ENCODE results near the gene DAB1. TPM values are rescaled to one million over a fixed set of nuclear protein-coding genes. Genes with fewer than 3 reads are reported as not detected.

Gene DAB1
- total RNA-seq, 2 donors from 2014 or later, result 8.7 to 13.6 TPM

GRCh38 chr1:57058652-57059501 lies 365.0 kb downstream of the DAB1 start:
- Mint-ChIP-seq H3K27ac (peak overlapping the region; percentile 80), H3K4me1 (peaks cover 9% of the 10 kb centered on the region), H3K36me3 (ENCODE audit: low read depth) (peaks cover 4% of the 10 kb centered on the region), H3K27me3 (no peaks in the 10 kb centered on the region), H3K4me3 (peak overlapping the region; percentile 49)
- no peak for DNase-seq
- no peaks in the 10 kb centered on the region for H3K9me3 ChIP-seq (ENCODE audit: control insufficient read depth, low read length, poor library complexity, severe bottlenecking)
- ATAC-seq, result peak; percentile 39

DNA sequence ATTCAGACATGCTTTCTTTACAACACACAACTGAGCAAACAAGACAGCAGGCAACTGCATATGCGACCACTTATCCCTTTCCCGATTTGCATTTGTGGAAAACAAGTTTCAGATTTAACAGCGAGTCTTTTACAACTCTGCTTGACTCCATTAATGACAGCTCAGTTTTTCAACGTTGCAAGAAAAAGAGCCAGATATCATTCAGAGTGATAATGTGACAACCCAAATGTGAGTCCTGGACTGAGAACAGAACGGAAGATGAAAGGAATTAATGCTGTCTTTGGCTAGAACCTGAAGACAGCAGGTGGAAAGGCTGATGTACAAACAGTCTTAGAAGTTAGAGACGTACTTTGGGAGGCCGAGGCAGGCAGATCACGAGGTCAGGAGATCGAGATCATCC lies 375.0 kb downstream of the DAB1 start:
- Mint-ChIP-seq H3K36me3 (ENCODE audit: low read depth) (peaks cover 6% of the 10 kb centered on the region), H3K4me3 (no peak overlapping the region), H3K27me3 (no peaks in the 10 kb centered on the region), H3K4me1 (no peaks in the 10 kb centered on the region), H3K27ac (no peak overlapping the region)
- ATAC-seq, result no peak
- DNase-seq, result no peak
- H3K9me3 ChIP-seq (ENCODE audit: control insufficient read depth, low read length, poor library complexity, severe bottlenecking), result no peaks in the 10 kb centered on the region

GRCh38 chr1:57046462-57046861 lies 377.4 kb downstream of the DAB1 start:
- DNase-seq (no peak), ATAC-seq (no peak)
- peaks cover 3% of the 10 kb centered on the region for H3K36me3 Mint-ChIP-seq (ENCODE audit: low read depth)
- no peaks in the 10 kb centered on the region for H3K27me3 Mint-ChIP-seq
- H3K9me3 ChIP-seq (ENCODE audit: control insufficient read depth, low read length, poor library complexity, severe bottlenecking), result no peaks in the 10 kb centered on the region
- H3K4me3 Mint-ChIP-seq, result no peak overlapping the region
- no peak overlapping the region for H3K27ac Mint-ChIP-seq
- H3K4me1 Mint-ChIP-seq, result no peaks in the 10 kb centered on the region

DNA sequence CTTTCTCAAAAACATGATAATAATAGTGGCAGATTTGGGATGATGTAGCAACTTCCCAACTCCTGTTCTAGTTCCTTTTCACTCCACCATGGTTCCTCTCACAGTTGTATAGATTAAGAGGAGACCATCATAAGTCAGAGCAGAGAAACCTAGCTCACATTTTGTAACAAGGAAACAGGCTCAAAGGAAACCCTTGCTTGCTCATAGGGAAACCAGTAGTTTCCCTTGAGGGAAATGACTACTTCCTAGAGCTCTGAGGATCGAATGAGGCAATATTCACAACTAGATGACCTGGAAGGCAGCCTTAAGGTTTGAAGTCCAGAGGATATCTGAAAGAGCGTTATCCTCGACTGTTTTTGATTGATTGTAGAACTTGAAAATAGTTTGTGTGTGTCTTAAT lies 382.0 kb downstream of the DAB1 start:
- ATAC-seq, result no peak
- Mint-ChIP-seq H3K4me1 (no peaks in the 10 kb centered on the region), H3K36me3 (ENCODE audit: low read depth) (peaks cover 2% of the 10 kb centered on the region), H3K27ac (no peak overlapping the region), H3K27me3 (no peaks in the 10 kb centered on the region), H3K4me3 (no peak overlapping the region)
- DNase-seq, result no peak
- no peaks in the 10 kb centered on the region for H3K9me3 ChIP-seq (ENCODE audit: control insufficient read depth, low read length, poor library complexity, severe bottlenecking)

DNA sequence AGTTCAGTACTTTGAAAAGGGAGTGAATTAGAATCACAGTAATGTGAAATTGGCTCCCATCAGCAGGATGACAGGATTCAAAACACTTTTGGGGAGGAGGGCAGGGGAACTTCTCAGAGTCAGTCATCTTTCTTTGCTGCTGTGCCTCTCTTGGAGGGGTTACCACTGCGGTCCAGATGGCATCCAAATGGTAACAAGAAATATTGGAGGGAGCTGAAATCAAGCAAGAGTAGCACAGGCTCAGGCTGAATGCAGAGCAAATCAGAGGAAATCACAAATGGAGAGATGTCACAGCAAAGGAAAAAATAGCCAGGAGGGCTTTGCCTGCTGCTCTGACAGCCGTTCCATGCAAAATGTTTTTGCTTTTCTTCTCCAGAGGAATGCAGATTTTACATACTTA lies 383.0 kb downstream of the DAB1 start:
- Mint-ChIP-seq H3K27ac (no peak overlapping the region), H3K27me3 (no peaks in the 10 kb centered on the region), H3K4me1 (no peaks in the 10 kb centered on the region), H3K36me3 (ENCODE audit: low read depth) (peaks cover 5% of the 10 kb centered on the region), H3K4me3 (no peak overlapping the region)
- ATAC-seq, result no peak
- no peak for DNase-seq
- no peaks in the 10 kb centered on the region for H3K9me3 ChIP-seq (ENCODE audit: control insufficient read depth, low read length, poor library complexity, severe bottlenecking)

DNA sequence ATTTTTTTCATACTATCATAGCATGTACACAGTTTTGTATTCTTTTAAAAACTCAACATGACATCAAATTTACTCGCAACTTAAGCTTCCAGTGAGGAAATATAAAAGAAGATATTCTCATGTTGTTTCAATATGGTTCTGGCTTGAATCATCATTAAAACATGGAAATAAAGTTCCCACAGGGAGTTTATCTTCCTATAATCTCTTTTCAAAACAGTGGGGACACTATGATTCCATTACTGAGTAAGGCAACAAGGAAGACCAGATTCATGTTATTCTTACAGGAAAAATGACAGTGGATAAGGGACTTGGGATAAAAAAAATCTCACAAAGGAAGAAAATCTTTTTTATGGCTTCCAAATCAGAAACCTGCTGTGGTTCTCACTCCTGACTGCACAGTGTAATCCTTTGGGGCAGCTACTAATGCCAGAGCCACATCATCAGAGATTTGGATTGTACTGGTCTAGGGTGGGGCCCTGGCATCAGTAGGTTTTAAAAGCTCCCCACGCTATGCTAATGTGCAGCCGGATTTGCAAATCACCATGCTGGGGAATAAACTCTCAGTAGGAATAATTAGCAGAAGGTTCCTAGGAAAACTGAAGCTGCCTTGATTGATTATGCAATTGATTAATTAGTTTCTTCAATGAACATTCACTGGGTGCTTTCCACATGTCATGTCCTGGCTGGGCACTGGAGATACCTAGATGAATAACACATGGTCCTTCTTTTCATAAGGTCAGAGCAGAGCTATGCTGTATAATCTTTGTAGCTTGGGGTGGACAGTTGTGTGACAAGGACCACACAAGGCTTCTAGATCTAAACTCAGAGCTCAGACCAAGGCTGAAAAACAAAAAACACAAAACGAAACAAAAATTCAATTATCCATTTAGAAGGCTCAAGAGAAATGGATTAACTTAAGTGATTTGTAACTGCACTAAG lies 386.9 kb downstream of the DAB1 start:
- ATAC-seq (no peak), DNase-seq (no peak)
- Mint-ChIP-seq H3K36me3 (ENCODE audit: low read depth) (peaks cover 7% of the 10 kb centered on the region), H3K27me3 (no peaks in the 10 kb centered on the region), H3K27ac (no peak overlapping the region), H3K4me3 (no peak overlapping the region), H3K4me1 (no peaks in the 10 kb centered on the region)
- H3K9me3 ChIP-seq (ENCODE audit: control insufficient read depth, low read length, poor library complexity, severe bottlenecking), result no peaks in the 10 kb centered on the region

DNA sequence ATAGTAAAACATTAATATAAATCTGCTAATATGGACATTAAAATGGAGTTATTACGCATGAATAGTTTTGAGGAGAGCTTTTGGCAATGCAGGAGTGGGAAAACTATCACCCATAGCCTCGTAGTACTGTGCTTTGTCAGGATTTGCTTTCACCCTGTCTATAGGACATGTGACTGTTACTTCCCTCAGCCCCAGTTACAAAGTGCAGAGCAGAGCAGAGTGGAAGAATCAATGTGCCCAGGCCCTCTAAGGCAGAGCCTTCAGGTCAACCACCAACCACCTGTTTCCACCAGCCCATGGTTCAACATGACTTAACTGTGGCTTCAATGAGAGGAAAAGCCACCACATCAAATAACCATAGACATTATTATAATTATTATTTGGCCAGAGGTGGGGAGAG lies 389.1 kb downstream of the DAB1 start:
- DNase-seq (no peak), ATAC-seq (no peak)
- Mint-ChIP-seq H3K4me3 (no peak overlapping the region), H3K4me1 (no peaks in the 10 kb centered on the region), H3K36me3 (ENCODE audit: low read depth) (peaks cover 4% of the 10 kb centered on the region), H3K27ac (no peak overlapping the region), H3K27me3 (no peaks in the 10 kb centered on the region)
- H3K9me3 ChIP-seq (ENCODE audit: control insufficient read depth, low read length, poor library complexity, severe bottlenecking), result no peaks in the 10 kb centered on the region

GRCh38 chr1:57033222-57034001 lies 390.4 kb downstream of the DAB1 start:
- Mint-ChIP-seq H3K27ac (no peak overlapping the region), H3K36me3 (ENCODE audit: low read depth) (peaks cover 4% of the 10 kb centered on the region), H3K4me1 (no peaks in the 10 kb centered on the region), H3K27me3 (no peaks in the 10 kb centered on the region), H3K4me3 (no peak overlapping the region)
- DNase-seq (no peak), ATAC-seq (no peak)
- H3K9me3 ChIP-seq (ENCODE audit: control insufficient read depth, low read length, poor library complexity, severe bottlenecking), result no peaks in the 10 kb centered on the region

DNA sequence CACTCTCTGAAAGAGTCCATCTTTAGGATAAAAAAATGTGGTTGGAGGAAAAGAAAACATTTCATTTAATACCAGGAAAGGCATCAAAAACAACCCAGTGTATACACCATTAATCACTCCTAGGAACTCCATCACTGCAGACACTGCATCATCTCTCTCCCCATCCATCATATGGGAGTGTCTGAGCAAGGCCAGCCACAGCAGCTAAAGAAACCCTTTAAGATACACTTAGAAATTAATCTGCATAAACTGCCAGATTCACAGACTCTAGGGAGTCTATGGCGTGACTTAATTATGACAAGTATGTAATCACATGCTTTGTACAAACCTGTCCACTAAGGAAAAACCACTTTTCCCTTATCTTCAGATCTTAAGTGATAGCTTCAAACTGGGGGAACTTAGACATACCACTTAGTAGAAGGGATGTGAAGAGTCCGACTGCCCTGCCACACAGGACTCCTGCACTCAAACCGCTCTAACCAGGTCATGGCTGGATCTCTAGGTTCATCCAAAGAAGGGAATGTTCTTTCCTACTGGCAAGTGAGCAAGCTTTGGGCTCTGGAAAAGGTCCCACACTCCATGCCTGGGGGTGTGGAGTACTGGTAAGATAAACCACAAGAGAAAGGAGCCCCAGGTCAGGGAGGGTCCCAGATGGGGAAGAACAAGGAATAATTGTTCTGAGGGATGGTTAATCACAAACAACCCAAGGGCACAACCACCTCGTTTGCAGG lies 397.1 kb downstream of the DAB1 start:
- no peaks in the 10 kb centered on the region for H3K9me3 ChIP-seq (ENCODE audit: control insufficient read depth, low read length, poor library complexity, severe bottlenecking)
- DNase-seq (no peak), ATAC-seq (no peak)
- Mint-ChIP-seq H3K27ac (no peak overlapping the region), H3K4me1 (no peaks in the 10 kb centered on the region), H3K27me3 (no peaks in the 10 kb centered on the region), H3K4me3 (no peak overlapping the region), H3K36me3 (ENCODE audit: low read depth) (peaks cover 4% of the 10 kb centered on the region)

- H3K36me3 Mint-ChIP-seq (ENCODE audit: low read depth), result peaks cover 4% of the 10 kb centered on the region
- DNase-seq (no peak), ATAC-seq (no peak)
- H3K27me3 Mint-ChIP-seq, result no peaks in the 10 kb centered on the region
- H3K4me1 Mint-ChIP-seq, result no peaks in the 10 kb centered on the region
- no peak overlapping the region for H3K4me3 Mint-ChIP-seq
- no peaks in the 10 kb centered on the region for H3K9me3 ChIP-seq (ENCODE audit: control insufficient read depth, low read length, poor library complexity, severe bottlenecking)
- H3K27ac Mint-ChIP-seq, result no peak overlapping the region
Measured at GRCh38 chr1:57024855-57025254, 399.0 kb downstream of the DAB1 start.

DNA sequence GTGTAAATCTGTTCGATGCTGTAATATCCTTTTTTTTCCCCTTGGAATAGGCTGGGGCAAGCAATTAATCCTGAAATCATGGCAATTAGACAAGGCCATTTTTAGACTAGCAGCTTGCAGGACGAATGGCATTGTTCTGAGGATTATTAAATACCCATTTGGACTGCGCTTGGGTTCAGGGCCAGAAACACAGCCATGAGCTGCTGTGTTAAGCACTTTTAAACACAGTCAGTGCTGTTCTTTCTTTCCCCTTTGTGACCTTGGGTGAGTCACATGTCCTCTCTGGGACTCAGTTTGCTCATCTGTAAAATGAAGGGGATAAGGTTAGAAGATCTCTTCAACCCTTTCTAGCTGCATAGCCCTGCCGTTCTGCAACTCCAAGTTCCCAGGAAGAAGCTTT lies 399.4 kb downstream of the DAB1 start:
- no peaks in the 10 kb centered on the region for H3K4me1 Mint-ChIP-seq
- H3K27me3 Mint-ChIP-seq, result no peaks in the 10 kb centered on the region
- H3K9me3 ChIP-seq (ENCODE audit: control insufficient read depth, low read length, poor library complexity, severe bottlenecking), result no peaks in the 10 kb centered on the region
- H3K4me3 Mint-ChIP-seq, result no peak overlapping the region
- peaks cover 4% of the 10 kb centered on the region for H3K36me3 Mint-ChIP-seq (ENCODE audit: low read depth)
- no peak overlapping the region for H3K27ac Mint-ChIP-seq
- ATAC-seq, result no peak
- no peak for DNase-seq

- H3K4me1 Mint-ChIP-seq, result no peaks in the 10 kb centered on the region
Measured at GRCh38 chr1:57020216-57020615, 403.6 kb downstream of the DAB1 start.

More at GRCh38 chr1:57020216-57020615, 403.6 kb downstream of the DAB1 start:
- H3K36me3 Mint-ChIP-seq (ENCODE audit: low read depth), result peaks cover 4% of the 10 kb centered on the region
- no peak for ATAC-seq
- H3K9me3 ChIP-seq (ENCODE audit: control insufficient read depth, low read length, poor library complexity, severe bottlenecking), result no peaks in the 10 kb centered on the region
- no peak overlapping the region for H3K4me3 Mint-ChIP-seq
- no peak for DNase-seq
- no peaks in the 10 kb centered on the region for H3K27me3 Mint-ChIP-seq
- no peak overlapping the region for H3K27ac Mint-ChIP-seq
